ENCODE results near the gene FRK.

- TF ChIP-seq, protein P1, sequence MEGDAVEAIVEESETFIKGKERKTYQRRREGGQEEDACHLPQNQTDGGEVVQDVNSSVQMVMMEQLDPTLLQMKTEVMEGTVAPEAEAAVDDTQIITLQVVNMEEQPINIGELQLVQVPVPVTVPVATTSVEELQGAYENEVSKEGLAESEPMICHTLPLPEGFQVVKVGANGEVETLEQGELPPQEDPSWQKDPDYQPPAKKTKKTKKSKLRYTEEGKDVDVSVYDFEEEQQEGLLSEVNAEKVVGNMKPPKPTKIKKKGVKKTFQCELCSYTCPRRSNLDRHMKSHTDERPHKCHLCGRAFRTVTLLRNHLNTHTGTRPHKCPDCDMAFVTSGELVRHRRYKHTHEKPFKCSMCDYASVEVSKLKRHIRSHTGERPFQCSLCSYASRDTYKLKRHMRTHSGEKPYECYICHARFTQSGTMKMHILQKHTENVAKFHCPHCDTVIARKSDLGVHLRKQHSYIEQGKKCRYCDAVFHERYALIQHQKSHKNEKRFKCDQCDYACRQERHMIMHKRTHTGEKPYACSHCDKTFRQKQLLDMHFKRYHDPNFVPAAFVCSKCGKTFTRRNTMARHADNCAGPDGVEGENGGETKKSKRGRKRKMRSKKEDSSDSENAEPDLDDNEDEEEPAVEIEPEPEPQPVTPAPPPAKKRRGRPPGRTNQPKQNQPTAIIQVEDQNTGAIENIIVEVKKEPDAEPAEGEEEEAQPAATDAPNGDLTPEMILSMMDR (IDR thresholded peaks at IDR 0.05): no peak
- TF ChIP-seq POLR2A (IDR thresholded peaks at IDR 0.05): no peak
These were observed 178.5 kb downstream of the FRK start for GRCh38 chr6:115882174-115882573.

All from Peyer's patch (tissue), 4 donors.